HG02852 (cell line): ENCODE measurements around the gene PPRC1.

Source experiments
- ATAC-seq: cut with Tn5 transposase; IDR thresholded peaks from one replicate; pipeline ENCODE4 v1.9.1; 2021; ENCODE audit warnings: mild to moderate bottlenecking, moderate library complexity; ENCODE audit not compliant: unreplicated experiment

PPRC1 gene

GRCh38 chr10:102141583-102142107, 8.8 kb downstream of the PPRC1 start:
- no peak for ATAC-seq

GRCh38 chr10:102146971-102147428, 14.2 kb downstream of the PPRC1 start:
- no peak for ATAC-seq

GRCh38 chr10:102147561-102147960, 14.7 kb downstream of the PPRC1 start:
- ATAC-seq, result no peak

GRCh38 chr10:102148275-102148674, 15.4 kb downstream of the PPRC1 start:
- no peak for ATAC-seq

- no peak for ATAC-seq
Measured at GRCh38 chr10:102150970-102151773, 18.3 kb downstream of the PPRC1 start.

- ATAC-seq, result peak; percentile 94
Measured at GRCh38 chr10:102151774-102152544, 19.1 kb downstream of the PPRC1 start, which contains the start of gene NOLC1. NOLC1 (plus strand) TSS chr10:102152389; CDS start chr10:102152411, 22 bp downstream.

GRCh38 chr10:102152545-102152890, 19.7 kb downstream of the PPRC1 start:
- ATAC-seq, result peak; percentile 17

- no peak for ATAC-seq
Measured at GRCh38 chr10:102153093-102153620, 20.3 kb downstream of the PPRC1 start.

- ATAC-seq, result no peak
Measured at GRCh38 chr10:102154466-102155116, 21.8 kb downstream of the PPRC1 start.

- no peak for ATAC-seq
Measured at GRCh38 chr10:102157224-102157623, 24.4 kb downstream of the PPRC1 start.

GRCh38 chr10:102159051-102159597, 26.3 kb downstream of the PPRC1 start:
- no peak for ATAC-seq

- ATAC-seq, result no peak
Measured at GRCh38 chr10:102159831-102160230, 27.0 kb downstream of the PPRC1 start.

GRCh38 chr10:102163342-102163989, 30.6 kb downstream of the PPRC1 start:
- no peak for ATAC-seq

- no peak for ATAC-seq
Measured at GRCh38 chr10:102167861-102168260, 35.0 kb downstream of the PPRC1 start.

GRCh38 chr10:102170602-102171001, 37.8 kb downstream of the PPRC1 start:
- no peak for ATAC-seq

- no peak for ATAC-seq
Measured at GRCh38 chr10:102172288-102172687, 39.4 kb downstream of the PPRC1 start.

GRCh38 chr10:102175415-102175814, 42.6 kb downstream of the PPRC1 start:
- no peak for ATAC-seq

GRCh38 chr10:102184606-102185005, 51.8 kb downstream of the PPRC1 start:
- ATAC-seq, result no peak

GRCh38 chr10:102185272-102185671, 52.4 kb downstream of the PPRC1 start:
- ATAC-seq, result no peak
